Kidney capillary endothelial cell (primary cell): ENCODE data around the gene FBXO22.
"Not testable (repeated sequence)": the region's sequence is repeated elsewhere in the genome, so short reads cannot be mapped to it uniquely, and the experiment has no call there.

Experiments used
- DNase-seq: peaks from one replicate; pipeline ENCODE4 v3.0.0-alpha.2; 2018; ENCODE audit warnings: low spot score

Gene FBXO22

DNA sequence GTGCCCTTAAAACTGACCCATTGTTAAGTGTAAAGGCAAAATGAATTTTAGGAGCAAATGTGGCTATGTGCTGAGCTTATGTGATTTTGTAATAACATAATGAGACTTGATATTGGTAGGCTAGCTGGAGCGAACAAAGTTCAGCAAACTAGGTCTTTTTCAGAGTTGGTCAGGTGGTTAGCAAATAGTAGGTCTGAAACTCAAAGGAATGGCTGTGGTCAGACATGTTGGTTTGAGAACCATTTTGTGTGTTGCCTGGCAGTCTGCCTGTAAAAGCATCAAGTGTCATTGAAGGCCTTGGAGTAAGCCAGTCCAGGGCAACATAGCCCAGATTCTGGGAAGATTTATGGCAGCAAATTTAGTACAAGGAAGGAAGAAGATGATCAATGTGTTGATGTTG lies 16.4 kb downstream of the FBXO22 start:
- no peak for DNase-seq

DNA sequence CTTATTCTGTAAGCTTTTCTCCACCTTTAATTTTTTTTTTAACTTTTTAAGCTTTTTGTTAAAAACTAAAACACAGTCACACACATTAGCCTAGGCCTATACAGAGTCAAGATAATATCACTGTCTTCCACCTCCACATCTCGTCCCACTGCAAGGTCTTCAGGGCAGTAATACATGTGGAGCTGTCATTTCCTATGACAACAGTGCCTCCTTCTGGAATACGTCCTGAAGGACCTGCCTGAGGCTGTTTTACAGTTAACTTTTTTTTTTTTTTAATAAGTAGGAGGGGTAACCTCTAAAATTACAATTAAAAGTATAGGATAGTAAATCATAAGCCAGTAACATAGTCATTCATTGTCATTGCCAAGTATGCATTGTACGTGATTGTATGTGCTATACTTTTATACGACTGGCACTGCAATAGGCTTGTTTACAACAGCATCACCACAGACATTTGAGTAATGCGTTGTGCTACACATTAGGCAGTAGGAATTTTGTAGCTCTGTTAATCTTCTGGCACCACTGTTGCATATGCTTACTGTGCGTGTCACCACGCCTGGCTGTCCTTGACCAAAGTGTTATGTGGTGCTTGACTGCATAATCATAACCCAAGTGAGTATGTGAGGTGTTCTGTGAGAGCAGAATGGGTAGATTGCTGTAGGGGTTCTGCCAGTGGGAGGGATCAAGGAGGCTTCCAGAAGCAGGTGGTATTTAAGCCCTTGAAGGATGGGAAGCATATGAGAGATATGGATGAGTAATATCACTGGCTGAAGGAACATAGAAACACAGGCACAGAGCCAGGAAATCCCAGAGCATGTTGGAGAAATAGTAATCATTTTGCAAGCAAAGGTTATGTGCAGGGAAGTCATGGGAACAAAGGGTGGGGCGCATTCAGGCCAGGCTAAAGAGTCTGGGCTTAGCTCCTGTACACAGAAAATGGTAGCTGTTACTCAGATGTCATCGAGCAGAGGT lies 18.3 kb downstream of the FBXO22 start:
- DNase-seq: peak; percentile 46

- DNase-seq: no peak
Observed at GRCh38 chr15:75923756-75924155, 20.1 kb downstream of the FBXO22 start.

GRCh38 chr15:75924576-75924975 lies 20.9 kb downstream of the FBXO22 start:
- DNase-seq: no peak

GRCh38 chr15:75925440-75925839 lies 21.8 kb downstream of the FBXO22 start:
- no peak for DNase-seq

- no peak for DNase-seq
Observed at GRCh38 chr15:75926931-75927330, 23.3 kb downstream of the FBXO22 start.

DNA sequence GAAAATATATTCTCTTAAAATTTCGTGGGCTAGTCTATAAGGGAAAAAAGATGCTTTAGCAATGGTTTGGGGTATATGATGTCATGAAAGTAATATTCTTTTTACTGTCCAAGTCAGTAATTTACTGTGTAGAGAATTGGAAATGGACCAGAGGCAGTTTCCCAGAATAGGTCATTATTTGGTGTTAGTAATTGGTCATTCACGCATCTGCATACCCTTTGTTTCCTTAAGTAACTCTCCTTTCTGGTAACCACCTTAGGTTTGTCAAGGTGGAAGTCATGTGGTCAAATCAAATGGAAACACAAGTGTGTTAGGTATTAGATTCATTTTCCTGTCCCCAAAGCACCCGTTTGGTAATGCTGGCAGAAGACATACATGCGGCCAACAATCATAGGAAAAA lies 23.9 kb downstream of the FBXO22 start:
- no peak for DNase-seq

- DNase-seq: no peak
Observed at GRCh38 chr15:75928680-75929608, 25.3 kb downstream of the FBXO22 start.

GRCh38 chr15:75929799-75930565 lies 26.3 kb downstream of the FBXO22 start:
- DNase-seq: peak; percentile 55

DNA sequence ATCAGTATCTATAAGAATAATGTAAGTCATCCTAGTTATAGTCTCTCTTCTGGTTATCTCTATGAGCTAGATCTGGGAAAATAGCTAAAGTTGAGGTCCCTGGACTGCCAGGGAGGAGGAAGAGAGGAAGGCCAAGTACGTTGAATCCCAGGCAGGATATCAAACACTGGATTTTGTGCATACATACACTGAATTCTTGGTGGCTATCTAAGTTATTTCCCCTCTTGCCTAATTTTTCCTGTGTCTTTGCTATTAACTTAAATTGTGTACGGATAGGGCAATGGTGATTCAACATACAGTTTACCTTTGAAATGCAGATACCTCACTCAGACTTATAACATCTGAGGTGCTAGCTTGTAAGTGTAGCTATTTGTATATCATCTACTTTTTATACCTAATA lies 27.2 kb downstream of the FBXO22 start:
- no peak for DNase-seq

GRCh38 chr15:75942464-75942863 lies 38.8 kb downstream of the FBXO22 start:
- no peak for DNase-seq

GRCh38 chr15:75943246-75943645 lies 39.6 kb downstream of the FBXO22 start:
- no peak for DNase-seq

DNA sequence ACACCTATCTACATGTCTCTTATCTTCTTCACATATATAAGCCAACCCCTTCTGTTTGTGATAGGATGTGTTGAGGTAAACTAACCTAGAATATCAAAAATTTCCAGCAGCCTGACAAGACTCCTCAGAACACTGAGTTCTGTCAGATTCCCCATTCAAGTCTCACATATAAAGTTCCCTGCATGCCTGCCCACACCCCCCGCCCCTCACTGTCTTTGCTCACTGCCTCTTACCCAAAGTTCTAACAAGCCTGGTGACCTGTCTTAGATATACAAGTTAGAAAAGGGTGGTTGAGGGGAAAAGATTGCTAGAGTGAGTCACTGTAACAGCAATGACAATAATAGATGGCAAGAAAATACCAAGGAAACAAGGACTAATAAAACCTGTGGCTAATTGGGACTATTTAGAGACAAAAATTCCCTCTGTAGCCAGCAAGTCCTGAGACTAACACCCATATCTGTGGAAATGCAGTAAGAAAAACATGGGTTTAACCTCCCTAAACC lies 40.1 kb downstream of the FBXO22 start:
- no peak for DNase-seq

GRCh38 chr15:75945953-75946352 lies 42.3 kb downstream of the FBXO22 start:
- no peak for DNase-seq

DNA sequence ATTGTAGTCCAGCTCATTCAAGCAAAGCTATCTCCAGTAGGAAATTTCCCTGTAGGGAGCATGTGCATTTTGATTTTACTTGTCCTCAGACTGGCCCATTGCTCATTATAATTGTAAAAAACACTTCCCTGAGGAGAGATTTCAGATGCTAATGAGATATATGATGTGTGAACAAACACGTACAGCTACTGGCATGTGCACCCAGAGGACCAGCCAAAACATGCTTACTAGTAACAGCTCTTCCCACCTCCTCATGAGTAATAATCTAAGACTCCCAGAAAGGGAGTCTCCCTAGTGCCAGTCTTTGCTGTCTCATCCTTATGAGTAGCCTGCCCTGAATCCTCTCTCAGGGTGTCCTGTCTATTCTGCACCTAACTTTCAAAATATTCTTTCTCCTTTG lies 43.4 kb downstream of the FBXO22 start:
- no peak for DNase-seq

DNA sequence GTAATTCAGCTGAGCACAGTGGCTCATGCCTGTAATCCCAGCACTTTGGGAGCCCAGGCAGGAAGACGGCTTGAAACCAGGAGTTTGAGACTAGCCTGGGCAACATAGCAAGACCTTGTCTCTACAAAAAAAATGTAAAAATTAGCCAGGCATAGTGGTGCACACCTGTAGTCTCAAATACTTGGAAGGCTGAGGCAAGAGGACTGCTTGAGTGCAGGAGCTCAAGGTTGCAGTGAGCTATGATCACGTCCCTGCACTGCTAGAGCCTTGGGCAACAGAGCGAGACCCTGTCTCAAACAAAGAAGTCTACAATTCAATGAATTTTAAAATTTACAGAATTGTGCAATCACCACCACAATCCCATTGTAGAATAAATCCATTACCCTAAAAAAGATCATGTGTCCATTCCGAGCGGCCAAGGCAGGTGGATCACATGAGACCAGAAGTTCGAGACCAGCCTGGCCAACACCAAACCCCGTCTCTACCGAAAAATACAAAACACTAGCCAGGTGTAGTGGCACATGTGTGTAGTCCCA lies 45.2 kb downstream of the FBXO22 start:
- DNase-seq: no peak

- DNase-seq: no peak
Observed at GRCh38 chr15:75952525-75952924, 48.8 kb downstream of the FBXO22 start.

DNA sequence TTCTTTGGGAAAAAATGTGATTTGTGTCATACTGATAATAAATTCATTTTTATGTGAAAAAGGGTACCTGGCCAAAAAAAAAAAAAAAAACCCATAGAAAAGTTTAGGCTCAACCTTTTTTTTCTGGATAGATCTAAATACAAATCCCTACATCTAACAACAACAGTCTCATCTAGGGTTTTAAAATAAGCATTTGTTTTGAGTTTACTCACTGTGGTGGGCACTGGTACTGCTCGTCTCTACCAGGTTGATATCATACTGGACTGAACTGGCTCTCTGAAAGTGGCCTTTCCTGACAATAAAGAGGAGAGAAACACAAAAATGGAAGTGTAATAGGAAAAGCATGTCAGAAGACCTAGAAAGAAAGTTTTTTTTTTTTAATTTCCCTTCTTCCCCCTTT lies 52.0 kb downstream of the FBXO22 start:
- no peak for DNase-seq

GRCh38 chr15:75961331-75961730 lies 57.7 kb downstream of the FBXO22 start:
- no peak for DNase-seq

DNA sequence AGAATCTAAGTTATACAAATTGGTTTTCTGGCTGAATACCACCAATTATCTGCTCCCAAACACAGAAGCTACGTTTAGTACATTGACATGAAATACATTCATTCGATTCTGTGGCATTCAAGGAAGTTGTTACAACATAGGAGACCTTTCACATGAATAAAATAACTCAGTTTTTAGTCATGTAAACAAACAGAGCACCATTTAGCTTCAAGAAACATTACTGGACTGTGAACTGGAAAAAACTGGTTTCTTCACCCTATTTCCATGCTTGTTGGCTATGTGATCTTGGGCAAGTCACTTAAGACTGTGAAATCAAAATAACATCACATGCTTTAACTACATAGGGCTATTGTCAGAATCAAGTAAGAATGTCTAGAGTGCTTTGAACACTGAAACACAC lies 62.4 kb downstream of the FBXO22 start:
- DNase-seq: no peak

DNA sequence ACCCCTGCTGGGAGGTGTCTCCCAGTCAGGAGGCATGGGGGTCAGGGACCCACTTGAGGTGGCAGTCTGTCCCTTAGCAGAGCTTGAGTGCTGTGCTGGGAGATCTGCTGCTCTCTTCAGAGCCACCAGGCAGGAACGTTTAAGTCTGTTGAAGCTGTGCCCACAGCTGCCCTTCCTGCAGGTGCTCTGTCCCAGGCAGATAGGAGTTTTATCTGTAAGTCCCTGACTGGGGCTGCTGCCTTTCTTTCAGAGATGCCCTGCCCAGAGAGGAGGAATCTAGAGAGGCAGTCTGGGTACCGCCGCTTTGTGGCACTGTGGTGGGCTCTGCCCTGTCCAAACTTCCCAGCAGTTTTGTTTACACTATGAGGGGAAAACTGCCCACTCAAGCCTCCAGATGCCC lies 73.1 kb downstream of the FBXO22 start:
- DNase-seq: not testable (repeated sequence)
